ENCODE data around the gene GDNF.

- TF ChIP-seq CTCF (tag by site-specific recombination; IDR thresholded peaks at IDR 0.05) (no peak), ZNF184 (tag by site-specific recombination; IDR thresholded peaks at IDR 0.05) (no peak), ZBTB8A (tag by site-specific recombination; IDR thresholded peaks at IDR 0.05) (no peak), ZNF707 (tag by site-specific recombination; IDR thresholded peaks at IDR 0.05) (no peak)
These were observed 29.4 kb upstream of the GDNF start for GRCh38 chr5:37869216-37869615.

All from HEK293 (cell line).